WI38 (cell line): ENCODE results near the gene PLEKHF1.

Experiments
- H3K4me3 ChIP-seq: 2 replicates; pipeline ENCODE4 v1.5.1; 2011; ENCODE audit warnings: low read depth, mild to moderate bottlenecking, control low read depth, low read length
- TF ChIP-seq, protein P1 (sequence below): IDR thresholded peaks from 2 replicates; pipeline ENCODE4 v1.5.1; 2012; ENCODE audit warnings: low read depth, mild to moderate bottlenecking, control low read depth, low read length

The PLEKHF1 gene

GRCh38 chr19:29697523-29698261, 32.4 kb downstream of the PLEKHF1 start:
- TF ChIP-seq, protein P1, sequence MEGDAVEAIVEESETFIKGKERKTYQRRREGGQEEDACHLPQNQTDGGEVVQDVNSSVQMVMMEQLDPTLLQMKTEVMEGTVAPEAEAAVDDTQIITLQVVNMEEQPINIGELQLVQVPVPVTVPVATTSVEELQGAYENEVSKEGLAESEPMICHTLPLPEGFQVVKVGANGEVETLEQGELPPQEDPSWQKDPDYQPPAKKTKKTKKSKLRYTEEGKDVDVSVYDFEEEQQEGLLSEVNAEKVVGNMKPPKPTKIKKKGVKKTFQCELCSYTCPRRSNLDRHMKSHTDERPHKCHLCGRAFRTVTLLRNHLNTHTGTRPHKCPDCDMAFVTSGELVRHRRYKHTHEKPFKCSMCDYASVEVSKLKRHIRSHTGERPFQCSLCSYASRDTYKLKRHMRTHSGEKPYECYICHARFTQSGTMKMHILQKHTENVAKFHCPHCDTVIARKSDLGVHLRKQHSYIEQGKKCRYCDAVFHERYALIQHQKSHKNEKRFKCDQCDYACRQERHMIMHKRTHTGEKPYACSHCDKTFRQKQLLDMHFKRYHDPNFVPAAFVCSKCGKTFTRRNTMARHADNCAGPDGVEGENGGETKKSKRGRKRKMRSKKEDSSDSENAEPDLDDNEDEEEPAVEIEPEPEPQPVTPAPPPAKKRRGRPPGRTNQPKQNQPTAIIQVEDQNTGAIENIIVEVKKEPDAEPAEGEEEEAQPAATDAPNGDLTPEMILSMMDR, result no peak
- no peak overlapping the region for H3K4me3 ChIP-seq

DNA sequence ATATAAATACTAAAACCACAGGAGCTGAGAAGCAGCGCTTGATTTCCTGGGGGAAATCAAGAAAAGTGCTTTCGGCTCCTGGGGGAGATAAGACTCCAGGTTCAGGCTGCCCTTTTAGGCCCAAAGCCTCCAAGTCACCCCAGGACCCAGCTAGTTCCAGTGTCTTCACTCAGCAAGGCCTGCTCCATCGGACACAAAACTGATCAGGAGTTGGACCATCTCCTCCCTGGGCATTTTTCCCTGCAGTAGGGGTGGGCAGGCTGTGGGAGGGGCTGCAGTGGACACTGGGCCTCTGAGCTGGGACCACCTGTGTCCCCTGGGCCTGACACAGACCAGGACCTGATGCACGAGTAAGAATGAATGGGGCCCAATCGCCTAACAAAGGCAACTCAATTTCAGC, 34.6 kb downstream of the PLEKHF1 start:
- TF ChIP-seq, protein P1, result no peak
- H3K4me3 ChIP-seq, result no peak overlapping the region

- H3K4me3 ChIP-seq, result no peak overlapping the region
- TF ChIP-seq, protein P1, result no peak
Observed at GRCh38 chr19:29700498-29700897, 35.2 kb downstream of the PLEKHF1 start.

- H3K4me3 ChIP-seq, result no peak overlapping the region
- TF ChIP-seq, protein P1, result no peak
Observed at GRCh38 chr19:29702161-29702962, 37.1 kb downstream of the PLEKHF1 start.

- TF ChIP-seq, protein P1, result no peak
- H3K4me3 ChIP-seq, result no peak overlapping the region
Observed at GRCh38 chr19:29702963-29703320, 37.7 kb downstream of the PLEKHF1 start.

DNA sequence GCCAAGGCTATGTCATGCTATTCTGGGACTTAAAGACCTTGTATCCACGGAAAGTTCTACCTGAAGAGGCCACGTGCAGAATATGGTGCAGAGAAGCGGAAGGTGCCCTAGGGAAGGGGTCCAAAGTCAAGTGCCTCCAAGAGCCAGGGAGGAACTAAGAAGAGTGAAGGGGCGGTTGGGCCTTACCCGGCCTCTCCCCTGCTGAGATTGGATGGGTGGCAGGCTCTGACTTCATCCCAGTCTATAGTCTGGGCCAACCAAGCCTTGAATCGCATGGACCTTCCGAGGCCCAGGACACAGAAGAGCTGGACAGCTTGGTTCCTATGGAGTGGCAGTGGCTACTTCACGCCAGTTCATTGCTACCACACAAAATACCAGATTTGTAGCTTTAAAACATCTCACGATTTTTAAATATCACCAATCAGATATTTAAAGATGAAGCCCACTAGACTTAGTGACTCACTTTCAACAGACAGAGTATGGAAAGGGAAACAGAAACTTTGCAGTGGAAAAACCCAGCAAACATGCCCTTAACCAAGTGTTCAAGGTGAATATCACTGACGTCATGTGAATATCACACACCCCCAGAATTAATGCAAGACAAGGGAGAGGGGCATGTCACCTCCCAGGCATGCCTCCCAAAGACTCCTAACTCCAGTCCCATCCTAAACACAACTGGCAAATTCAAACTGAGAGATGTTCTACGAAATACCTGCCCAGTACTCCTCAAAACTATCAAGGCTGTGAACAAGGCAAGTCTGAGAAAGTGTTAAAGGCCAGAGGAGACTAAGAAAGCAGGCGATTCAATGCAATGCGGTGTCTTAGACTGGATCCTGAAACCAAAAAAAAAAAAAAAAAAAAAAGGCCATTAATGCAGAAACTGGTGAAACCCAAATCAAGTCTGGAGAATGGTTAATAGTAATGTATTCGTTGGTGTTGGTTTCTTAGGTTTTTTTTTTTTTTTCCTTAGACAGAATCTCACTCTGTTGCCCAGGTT, 39.6 kb downstream of the PLEKHF1 start:
- no peak overlapping the region for H3K4me3 ChIP-seq
- TF ChIP-seq, protein P1, result no peak
